ENCODE results near the gene CHD8. TPM values are rescaled to one million over a fixed set of nuclear protein-coding genes. Genes with fewer than 3 reads are reported as not detected.

The CHD8 gene
- total and polyA plus RNA-seq, 10 of the 15 experiments (the other 5 are each of a cell fraction or from before 2014, with no cell fraction given): 20.2 to 79.5 (median 35.5) TPM

DNA sequence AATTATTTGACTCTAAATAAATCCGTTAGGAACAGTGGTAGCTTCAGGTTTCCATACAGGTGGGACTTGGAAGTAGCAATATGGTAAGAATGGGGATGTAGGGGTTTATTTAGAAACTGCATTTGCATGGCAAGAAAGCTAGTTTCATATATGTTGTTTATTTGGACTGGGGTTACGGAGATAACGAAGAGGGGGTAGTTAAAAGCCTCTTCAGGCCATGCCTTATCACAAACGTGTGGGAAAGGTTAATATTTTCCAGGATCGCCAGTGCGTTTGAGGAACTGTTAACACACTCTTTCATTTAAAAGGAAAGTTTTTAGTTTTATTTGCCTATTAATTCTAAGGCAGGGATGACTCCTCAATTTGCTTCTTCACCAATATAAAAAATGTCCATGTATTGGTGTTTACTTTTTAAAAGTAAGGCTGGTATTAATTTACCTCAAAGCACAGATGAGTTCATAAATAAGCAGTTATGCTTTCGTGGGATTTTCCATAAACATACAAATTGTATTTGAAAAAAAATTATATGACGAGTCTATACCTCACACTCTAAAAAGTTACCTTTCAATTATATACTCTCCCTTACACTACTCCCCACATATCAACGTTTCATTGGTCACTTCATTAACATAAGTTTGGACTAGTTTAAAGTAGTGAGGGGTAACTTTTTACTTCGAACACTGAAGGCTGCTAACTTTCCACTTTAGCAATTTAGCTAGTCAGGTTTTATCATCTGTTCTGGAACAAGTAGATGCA lies 20.0 kb upstream of the CHD8 start:
- H3K4me3 ChIP-seq: peak overlapping the region; percentile 99
- DNase-seq (ENCODE audit: low read depth, low spot score) (no peak), FAIRE-seq (peak; percentile 59), ATAC-seq (no peak; the same call in 2 of the 3 replicates)
- H3K27me3 ChIP-seq (replicated peaks in 1 of 2; ENCODE audit: control insufficient read depth in 2 of 2, insufficient read depth in 2 of 2, low read length in 1 of 2): no peaks in the 10 kb centered on the region
- TF ChIP-seq ATF7 (IDR thresholded peaks at IDR 0.05; ENCODE audit: low read depth): peak; percentile 46
- peak; percentile 78; the same call in 1 of the 2 replicates for TF ChIP-seq FOXK2 (IDR thresholded peaks at IDR 0.05)
- TF ChIP-seq, protein P1, sequence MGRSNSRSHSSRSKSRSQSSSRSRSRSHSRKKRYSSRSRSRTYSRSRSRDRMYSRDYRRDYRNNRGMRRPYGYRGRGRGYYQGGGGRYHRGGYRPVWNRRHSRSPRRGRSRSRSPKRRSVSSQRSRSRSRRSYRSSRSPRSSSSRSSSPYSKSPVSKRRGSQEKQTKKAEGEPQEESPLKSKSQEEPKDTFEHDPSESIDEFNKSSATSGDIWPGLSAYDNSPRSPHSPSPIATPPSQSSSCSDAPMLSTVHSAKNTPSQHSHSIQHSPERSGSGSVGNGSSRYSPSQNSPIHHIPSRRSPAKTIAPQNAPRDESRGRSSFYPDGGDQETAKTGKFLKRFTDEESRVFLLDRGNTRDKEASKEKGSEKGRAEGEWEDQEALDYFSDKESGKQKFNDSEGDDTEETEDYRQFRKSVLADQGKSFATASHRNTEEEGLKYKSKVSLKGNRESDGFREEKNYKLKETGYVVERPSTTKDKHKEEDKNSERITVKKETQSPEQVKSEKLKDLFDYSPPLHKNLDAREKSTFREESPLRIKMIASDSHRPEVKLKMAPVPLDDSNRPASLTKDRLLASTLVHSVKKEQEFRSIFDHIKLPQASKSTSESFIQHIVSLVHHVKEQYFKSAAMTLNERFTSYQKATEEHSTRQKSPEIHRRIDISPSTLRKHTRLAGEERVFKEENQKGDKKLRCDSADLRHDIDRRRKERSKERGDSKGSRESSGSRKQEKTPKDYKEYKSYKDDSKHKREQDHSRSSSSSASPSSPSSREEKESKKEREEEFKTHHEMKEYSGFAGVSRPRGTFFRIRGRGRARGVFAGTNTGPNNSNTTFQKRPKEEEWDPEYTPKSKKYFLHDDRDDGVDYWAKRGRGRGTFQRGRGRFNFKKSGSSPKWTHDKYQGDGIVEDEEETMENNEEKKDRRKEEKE (IDR thresholded peaks at IDR 0.05): peak; percentile 60; the same call in 1 of the 2 replicates
- TF ChIP-seq, protein P2, sequence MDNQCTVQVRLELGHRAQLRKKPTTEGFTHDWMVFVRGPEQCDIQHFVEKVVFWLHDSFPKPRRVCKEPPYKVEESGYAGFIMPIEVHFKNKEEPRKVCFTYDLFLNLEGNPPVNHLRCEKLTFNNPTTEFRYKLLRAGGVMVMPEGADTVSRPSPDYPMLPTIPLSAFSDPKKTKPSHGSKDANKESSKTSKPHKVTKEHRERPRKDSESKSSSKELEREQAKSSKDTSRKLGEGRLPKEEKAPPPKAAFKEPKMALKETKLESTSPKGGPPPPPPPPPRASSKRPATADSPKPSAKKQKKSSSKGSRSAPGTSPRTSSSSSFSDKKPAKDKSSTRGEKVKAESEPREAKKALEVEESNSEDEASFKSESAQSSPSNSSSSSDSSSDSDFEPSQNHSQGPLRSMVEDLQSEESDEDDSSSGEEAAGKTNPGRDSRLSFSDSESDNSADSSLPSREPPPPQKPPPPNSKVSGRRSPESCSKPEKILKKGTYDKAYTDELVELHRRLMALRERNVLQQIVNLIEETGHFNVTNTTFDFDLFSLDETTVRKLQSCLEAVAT (IDR thresholded peaks at IDR 0.05): no peak
- ChIA-PET POLR2A (interaction anchor here (1.0 to 2.6 kb wide), 6 partner anchors 20 to 62 kb away, joined by 3 to 6 read pairs (median 5); partner anchors contain the start of genes CHD8 and SALL2), SMC1A (ENCODE audit: uncharacterized antibody, unreplicated experiment) (interaction anchor here (0.6 to 4.1 kb wide), 9 partner anchors 12 to 206 kb away, joined by 3 to 19 read pairs (median 3); partner anchors contain the start of gene SALL2), CTCF (interaction anchor here (0.6 to 4.0 kb wide), 12 partner anchors 10 to 1645 kb away, joined by 3 to 31 read pairs (median 4); partner anchors contain the start of genes CHD8 and METTL3), RAD21 (ENCODE audit: unreplicated experiment) (interaction anchor here (0.5 to 1.7 kb wide), 6 partner anchors 20 to 1087 kb away, joined by 3 to 4 read pairs (median 4); partner anchors contain the start of gene CHD8)
- no peaks in the 10 kb centered on the region for H3K36me3 ChIP-seq (ENCODE audit: control insufficient read depth in 2 of 2, insufficient read depth in 2 of 2, low read length in 1 of 2)
- H3K9ac ChIP-seq (ENCODE audit: control insufficient read depth, insufficient read depth, low read length): peak overlapping the region; percentile 65; the same call in 1 of the 2 replicates
- no peaks in the 10 kb centered on the region for H4K20me1 ChIP-seq (ENCODE audit: control insufficient read depth, insufficient read depth)
- BruUV-seq (replicated peaks): TSS peak; percentile 71
- H3K27ac ChIP-seq (ENCODE audit: control insufficient read depth, insufficient read depth): peak overlapping the region; percentile 34
- H3K4me1 ChIP-seq (ENCODE audit: control insufficient read depth, insufficient read depth, low read length): peaks cover 5% of the 10 kb centered on the region
- WGBS (ENCODE audit: insufficient coverage, insufficient replicate concordance, low lambda C conversion rate, missing lambda C conversion rate): 55% methylated on average over 10 of the region's 10 CpGs
- in situ Hi-C loops (cut with MboI) (no loop called here), intact Hi-C loops (cut with micrococcal nuclease; ENCODE audit: unreplicated experiment) (loop anchor here (1.0 kb wide), 1 partner anchor 39 kb away; no protein-coding TSS in a partner anchor)
- peak overlapping the region; percentile 76 for H2AFZ ChIP-seq (ENCODE audit: control insufficient read depth, low read depth, low read length)
- peak overlapping the region; percentile 88 for H3K4me2 ChIP-seq (ENCODE audit: control insufficient read depth, insufficient read depth)
- peaks cover 27% of the 10 kb centered on the region for H3K79me2 ChIP-seq (ENCODE audit: control insufficient read depth, insufficient read depth, low read length)
- no peaks in the 10 kb centered on the region for H3K9me3 ChIP-seq (replicated peaks; ENCODE audit: control insufficient read depth, insufficient read depth, low read length)

All from GM12878 (cell line).